SH-SY5Y (cell line): ENCODE data around the gene CCDC137.

Experiments
- GATA2 ChIP-seq: IDR thresholded peaks from 2 replicates; pipeline ENCODE4 v1.6.1; 2011; ENCODE audit warnings: mild to moderate bottlenecking, low read depth, low read length
- GATA3 ChIP-seq: IDR thresholded peaks from 2 replicates; pipeline ENCODE4 v1.6.1; 2011; ENCODE audit warnings: low read depth, mild to moderate bottlenecking, low read length, moderate library complexity

- no peak for TF ChIP-seq GATA2
- TF ChIP-seq GATA3, result no peak
Measured at GRCh38 chr17:81695801-81696200, 29.3 kb downstream of the CCDC137 start.
